ENCODE measurements around the gene MORN1.
"Not testable (repeated sequence)": the region's sequence is repeated elsewhere in the genome, so short reads cannot be mapped to it uniquely, and the experiment has no call there.

The MORN1 gene

GRCh38 chr1:2301607-2302291, 89.6 kb downstream of the MORN1 start:
- Histone ChIP-seq H3K9ac (ENCODE audit: low read depth in 1 of 2, low read length in 2 of 2) (peak overlapping the region in 1 of 2 donors; percentile 10), H3K27me3 (ENCODE audit: control insufficient read depth in 1 of 2, insufficient read depth in 2 of 2, low read length in 2 of 2) (no peaks in the 10 kb centered on the region), H3K27ac (ENCODE audit: low read depth, low read length) (peak overlapping the region; percentile 56), H3K4me1 (ENCODE audit: control insufficient read depth in 1 of 2, insufficient read depth in 2 of 2, low read length in 2 of 2) (peaks cover 24 to 41% of the 10 kb centered on the region in 2 donors), H3K36me3 (ENCODE audit: control insufficient read depth in 1 of 2, insufficient read depth in 2 of 2, low read length in 2 of 2) (peaks cover 9 to 35% of the 10 kb centered on the region in 2 donors), H3K9me3 (ENCODE audit: control insufficient read depth in 1 of 2, low read length in 2 of 2) (no peaks in the 10 kb centered on the region), H3K4me3 (ENCODE audit: low read depth in 1 of 2, low read length in 2 of 2) (no peak overlapping the region)

- no peaks in the 10 kb centered on the region for H3K9me3 ChIP-seq (ENCODE audit: control insufficient read depth in 1 of 2, low read length in 2 of 2)
- H3K36me3 ChIP-seq (ENCODE audit: control insufficient read depth in 1 of 2, insufficient read depth in 2 of 2, low read length in 2 of 2) = peaks cover 9 to 30% of the 10 kb centered on the region in 2 donors
- peaks cover 24 to 41% of the 10 kb centered on the region in 2 donors for H3K4me1 ChIP-seq (ENCODE audit: control insufficient read depth in 1 of 2, insufficient read depth in 2 of 2, low read length in 2 of 2)
- no peaks in the 10 kb centered on the region for H3K27me3 ChIP-seq (ENCODE audit: control insufficient read depth in 1 of 2, insufficient read depth in 2 of 2, low read length in 2 of 2)
- peak overlapping the region; percentile 10 to 38 for H3K9ac ChIP-seq (ENCODE audit: low read depth in 1 of 2, low read length in 2 of 2)
- peak overlapping the region; percentile 19 to 59 for H3K4me3 ChIP-seq (ENCODE audit: low read depth in 1 of 2, low read length in 2 of 2)
- peak overlapping the region; percentile 59 for H3K27ac ChIP-seq (ENCODE audit: low read depth, low read length)
Measured at GRCh38 chr1:2300851-2301606, 90.3 kb downstream of the MORN1 start.

GRCh38 chr1:2300004-2300771, 91.2 kb downstream of the MORN1 start:
- H3K36me3 ChIP-seq (ENCODE audit: control insufficient read depth in 1 of 2, insufficient read depth in 2 of 2, low read length in 2 of 2) = peaks cover 9 to 22% of the 10 kb centered on the region in 2 donors
- H3K4me3 ChIP-seq (ENCODE audit: low read depth in 1 of 2, low read length in 2 of 2) = peak overlapping the region; percentile 19 to 59
- H3K27me3 ChIP-seq (ENCODE audit: control insufficient read depth in 1 of 2, insufficient read depth in 2 of 2, low read length in 2 of 2) = no peaks in the 10 kb centered on the region

GRCh38 chr1:2299131-2299627, 92.2 kb downstream of the MORN1 start:
- Histone ChIP-seq H3K9ac (ENCODE audit: low read depth in 1 of 2, low read length in 2 of 2) (no peak overlapping the region), H3K4me1 (ENCODE audit: control insufficient read depth in 1 of 2, insufficient read depth in 2 of 2, low read length in 2 of 2) (peaks cover 29 to 46% of the 10 kb centered on the region in 2 donors), H3K27me3 (ENCODE audit: control insufficient read depth in 1 of 2, insufficient read depth in 2 of 2, low read length in 2 of 2) (no peaks in the 10 kb centered on the region), H3K27ac (ENCODE audit: low read depth, low read length) (no peak overlapping the region), H3K36me3 (ENCODE audit: control insufficient read depth in 1 of 2, insufficient read depth in 2 of 2, low read length in 2 of 2) (peaks cover 2 to 12% of the 10 kb centered on the region in 2 donors), H3K9me3 (ENCODE audit: control insufficient read depth in 1 of 2, low read length in 2 of 2) (no peaks in the 10 kb centered on the region), H3K4me3 (ENCODE audit: low read depth in 1 of 2, low read length in 2 of 2) (no peak overlapping the region)

More at GRCh38 chr1:2300004-2300771, 91.2 kb downstream of the MORN1 start:
- Histone ChIP-seq H3K4me1 (ENCODE audit: control insufficient read depth in 1 of 2, insufficient read depth in 2 of 2, low read length in 2 of 2) (peaks cover 24 to 41% of the 10 kb centered on the region in 2 donors), H3K27ac (ENCODE audit: low read depth, low read length) (peak overlapping the region; percentile 59), H3K9ac (ENCODE audit: low read depth in 1 of 2, low read length in 2 of 2) (peak overlapping the region in 1 of 2 donors; percentile 38), H3K9me3 (ENCODE audit: control insufficient read depth in 1 of 2, low read length in 2 of 2) (no peaks in the 10 kb centered on the region)

GRCh38 chr1:2298685-2299084, 92.7 kb downstream of the MORN1 start:
- Histone ChIP-seq H3K27me3 (ENCODE audit: control insufficient read depth in 1 of 2, insufficient read depth in 2 of 2, low read length in 2 of 2) (no peaks in the 10 kb centered on the region), H3K4me1 (ENCODE audit: control insufficient read depth in 1 of 2, insufficient read depth in 2 of 2, low read length in 2 of 2) (peaks cover 33 to 46% of the 10 kb centered on the region in 2 donors), H3K9me3 (ENCODE audit: control insufficient read depth in 1 of 2, low read length in 2 of 2) (no peaks in the 10 kb centered on the region), H3K36me3 (ENCODE audit: control insufficient read depth in 1 of 2, insufficient read depth in 2 of 2, low read length in 2 of 2) (peaks cover 0 to 7% of the 10 kb centered on the region in 2 donors), H3K9ac (ENCODE audit: low read depth in 1 of 2, low read length in 2 of 2) (no peak overlapping the region), H3K27ac (ENCODE audit: low read depth, low read length) (no peak overlapping the region), H3K4me3 (ENCODE audit: low read depth in 1 of 2, low read length in 2 of 2) (no peak overlapping the region)

GRCh38 chr1:2297246-2298011, 93.9 kb downstream of the MORN1 start:
- H3K27ac ChIP-seq (ENCODE audit: low read depth, low read length) = no peak overlapping the region

GRCh38 chr1:2296614-2297013, 94.7 kb downstream of the MORN1 start:
- no peaks in the 10 kb centered on the region for H3K9me3 ChIP-seq (ENCODE audit: control insufficient read depth in 1 of 2, low read length in 2 of 2)
- H3K4me3 ChIP-seq (ENCODE audit: low read depth in 1 of 2, low read length in 2 of 2) = no peak overlapping the region
- no peak overlapping the region for H3K27ac ChIP-seq (ENCODE audit: low read depth, low read length)
- H3K36me3 ChIP-seq (ENCODE audit: control insufficient read depth in 1 of 2, insufficient read depth in 2 of 2, low read length in 2 of 2) = no peaks in the 10 kb centered on the region
- H3K9ac ChIP-seq (ENCODE audit: low read depth in 1 of 2, low read length in 2 of 2) = no peak overlapping the region
- peaks cover 43 to 50% of the 10 kb centered on the region in 2 donors for H3K4me1 ChIP-seq (ENCODE audit: control insufficient read depth in 1 of 2, insufficient read depth in 2 of 2, low read length in 2 of 2)
- H3K27me3 ChIP-seq (ENCODE audit: control insufficient read depth in 1 of 2, insufficient read depth in 2 of 2, low read length in 2 of 2) = no peaks in the 10 kb centered on the region

More at GRCh38 chr1:2297246-2298011, 93.9 kb downstream of the MORN1 start:
- H3K4me1 ChIP-seq (ENCODE audit: control insufficient read depth in 1 of 2, insufficient read depth in 2 of 2, low read length in 2 of 2) = peaks cover 39 to 50% of the 10 kb centered on the region in 2 donors
- no peak overlapping the region for H3K4me3 ChIP-seq (ENCODE audit: low read depth in 1 of 2, low read length in 2 of 2)
- no peaks in the 10 kb centered on the region for H3K36me3 ChIP-seq (ENCODE audit: control insufficient read depth in 1 of 2, insufficient read depth in 2 of 2, low read length in 2 of 2)
- H3K9me3 ChIP-seq (ENCODE audit: control insufficient read depth in 1 of 2, low read length in 2 of 2) = no peaks in the 10 kb centered on the region
- H3K9ac ChIP-seq (ENCODE audit: low read depth in 1 of 2, low read length in 2 of 2) = no peak overlapping the region
- H3K27me3 ChIP-seq (ENCODE audit: control insufficient read depth in 1 of 2, insufficient read depth in 2 of 2, low read length in 2 of 2) = no peaks in the 10 kb centered on the region

GRCh38 chr1:2296211-2296610, 95.1 kb downstream of the MORN1 start:
- not testable (repeated sequence) for H3K27me3 ChIP-seq (ENCODE audit: control insufficient read depth in 1 of 2, insufficient read depth in 2 of 2, low read length in 2 of 2); H3K36me3 ChIP-seq (ENCODE audit: control insufficient read depth in 1 of 2, insufficient read depth in 2 of 2, low read length in 2 of 2); H3K9me3 ChIP-seq (ENCODE audit: control insufficient read depth in 1 of 2, low read length in 2 of 2); H3K27ac ChIP-seq (ENCODE audit: low read depth, low read length); H3K4me3 ChIP-seq (ENCODE audit: low read depth in 1 of 2, low read length in 2 of 2); H3K9ac ChIP-seq (ENCODE audit: low read depth in 1 of 2, low read length in 2 of 2)
- H3K4me1 ChIP-seq (ENCODE audit: control insufficient read depth in 1 of 2, insufficient read depth in 2 of 2, low read length in 2 of 2) = peaks cover 42 to 49% of the 10 kb centered on the region in 2 donors

- peaks cover 40 to 49% of the 10 kb centered on the region in 2 donors for H3K4me1 ChIP-seq (ENCODE audit: control insufficient read depth in 1 of 2, insufficient read depth in 2 of 2, low read length in 2 of 2)
- H3K36me3 ChIP-seq (ENCODE audit: control insufficient read depth in 1 of 2, insufficient read depth in 2 of 2, low read length in 2 of 2) = no peaks in the 10 kb centered on the region
- no peak overlapping the region for H3K27ac ChIP-seq (ENCODE audit: low read depth, low read length)
- H3K9ac ChIP-seq (ENCODE audit: low read depth in 1 of 2, low read length in 2 of 2) = no peak overlapping the region
- no peak overlapping the region for H3K4me3 ChIP-seq (ENCODE audit: low read depth in 1 of 2, low read length in 2 of 2)
- no peaks in the 10 kb centered on the region for H3K27me3 ChIP-seq (ENCODE audit: control insufficient read depth in 1 of 2, insufficient read depth in 2 of 2, low read length in 2 of 2)
- H3K9me3 ChIP-seq (ENCODE audit: control insufficient read depth in 1 of 2, low read length in 2 of 2) = no peaks in the 10 kb centered on the region
Measured at GRCh38 chr1:2295526-2295925, 95.8 kb downstream of the MORN1 start.
